Trophoblast cell (in vitro differentiated cells and primary cell): ENCODE results near the gene BICD1.

Experiments
- DNase-seq, 2 donors: peaks; one replicate each; pipeline ENCODE4 v3.0.0-alpha.2; 2016
- H2AFZ ChIP-seq: 2 replicates; pipeline ENCODE4 v1.6.1; 2013; ENCODE audit warnings: low read length, moderate library complexity, mild to moderate bottlenecking; ENCODE audit not compliant: insufficient read depth, poor library complexity
- H2AK5ac ChIP-seq: 2 replicates; pipeline ENCODE4 v1.6.1; 2013; ENCODE audit warnings: mild to moderate bottlenecking, low read length
- H2BK120ac ChIP-seq: 2 replicates; pipeline ENCODE4 v1.6.1; 2013; ENCODE audit warnings: low read length, mild to moderate bottlenecking, moderate library complexity; ENCODE audit not compliant: insufficient read depth, poor library complexity
- H2BK12ac ChIP-seq: 2 replicates; pipeline ENCODE4 v1.6.1; 2013; ENCODE audit warnings: mild to moderate bottlenecking, low read length, moderate library complexity
- H2BK5ac ChIP-seq: 2 replicates; pipeline ENCODE4 v1.6.1; 2013; ENCODE audit warnings: low read length, low read depth, moderate library complexity, mild to moderate bottlenecking; ENCODE audit not compliant: poor library complexity
- H3K14ac ChIP-seq: 2 replicates; pipeline ENCODE4 v1.6.1; 2013; ENCODE audit warnings: mild to moderate bottlenecking, low read length
- H3K18ac ChIP-seq: 2 replicates; pipeline ENCODE4 v1.6.1; 2013; ENCODE audit warnings: mild to moderate bottlenecking, low read length
- H3K23ac ChIP-seq: 2 replicates; pipeline ENCODE4 v1.6.1; 2013; ENCODE audit warnings: low read length
- H3K27ac ChIP-seq: 2 replicates; pipeline ENCODE4 v1.5.1; 2013; ENCODE audit warnings: low read depth, mild to moderate bottlenecking, inconsistent platforms, low read length, moderate library complexity
- H3K27me3 ChIP-seq: 2 replicates; pipeline ENCODE4 v1.6.1; 2013; ENCODE audit warnings: inconsistent platforms, mild to moderate bottlenecking, low read length, moderate library complexity; ENCODE audit not compliant: insufficient read depth
- H3K36me3 ChIP-seq, 2 experiments: 1 replicate in 1 of 2; 2 replicates in 1 of 2; pipeline ENCODE4 v1.6.1; 2013; ENCODE audit warnings: low read length in 2 of 2, mild to moderate bottlenecking in 2 of 2, moderate library complexity in 1 of 2; ENCODE audit not compliant: insufficient read depth in 2 of 2, control insufficient read depth in 1 of 2
- H3K4ac ChIP-seq: 2 replicates; pipeline ENCODE4 v1.6.1; 2013; ENCODE audit warnings: low read depth, mild to moderate bottlenecking, low read length, moderate library complexity
- H3K4me1 ChIP-seq, 2 experiments: 1 replicate in 1 of 2; 2 replicates in 1 of 2; pipeline ENCODE4 v1.6.1; 2013; ENCODE audit warnings: low read length in 2 of 2, mild to moderate bottlenecking in 2 of 2, moderate library complexity in 1 of 2; ENCODE audit not compliant: insufficient read depth in 2 of 2, control insufficient read depth in 1 of 2
- H3K4me2 ChIP-seq: 2 replicates; pipeline ENCODE4 v1.6.1; 2013; ENCODE audit warnings: inconsistent platforms, mild to moderate bottlenecking, low read length, moderate library complexity
- H3K4me3 ChIP-seq: 2 replicates; pipeline ENCODE4 v1.5.1; 2013; ENCODE audit warnings: mild to moderate bottlenecking, low read depth, low read length, inconsistent platforms
- H3K79me1 ChIP-seq: one replicate; pipeline ENCODE4 v1.6.1; 2013; ENCODE audit warnings: low read length
- H3K79me2 ChIP-seq: 2 replicates; pipeline ENCODE4 v1.6.1; 2013; ENCODE audit warnings: low read length, mild to moderate bottlenecking; ENCODE audit not compliant: control insufficient read depth, insufficient read depth, poor library complexity
- H3K9ac ChIP-seq: 2 replicates; pipeline ENCODE4 v1.6.1; 2013; ENCODE audit warnings: mild to moderate bottlenecking, low read length
- H3K9me3 ChIP-seq: 2 replicates; pipeline ENCODE4 v1.6.1; 2013; ENCODE audit warnings: low read depth, mild to moderate bottlenecking, control low read depth, inconsistent platforms, low read length; ENCODE audit not compliant: insufficient read depth
- H4K12ac ChIP-seq: 2 replicates; pipeline ENCODE4 v1.6.1; 2013; ENCODE audit warnings: low read depth, mild to moderate bottlenecking, low read length, moderate library complexity
- H4K8ac ChIP-seq: 2 replicates; pipeline ENCODE4 v1.6.1; 2013; ENCODE audit warnings: low read depth, mild to moderate bottlenecking, low read length, moderate library complexity
- H4K91ac ChIP-seq: one replicate; pipeline ENCODE4 v1.6.1; 2013; ENCODE audit warnings: low read depth, mild to moderate bottlenecking, low read length, moderate library complexity
- WGBS: extraction: QIAGEN DNeasy Blood & Tissue Kit; methylation state at CpG from one replicate; pipeline ENCODE4 v1.1.7; 2013; ENCODE audit warnings: missing lambda C conversion rate; ENCODE audit not compliant: insufficient read length, insufficient coverage; ENCODE audit errors: extremely low coverage; 5-methylcytosine and 5-hydroxymethylcytosine counted together

Gene BICD1

GRCh38 chr12:32110417-32110816, 3.8 kb downstream of the BICD1 start:
- H3K4me1 ChIP-seq: peaks cover 4 to 7% of the 10 kb centered on the region in 2 experiments
- WGBS: no CpG with 5 or more reads among the region's 3 CpGs
- DNase-seq: no peak
- H3K4ac ChIP-seq: no peak overlapping the region
- H3K27me3 ChIP-seq: no peaks in the 10 kb centered on the region
- H3K4me3 ChIP-seq: no peak overlapping the region
- peaks cover 12% of the 10 kb centered on the region for H3K79me1 ChIP-seq
- no peak overlapping the region for H2BK12ac ChIP-seq
- H3K14ac ChIP-seq: no peak overlapping the region
- no peak overlapping the region for H2BK5ac ChIP-seq
- H3K18ac ChIP-seq: no peak overlapping the region
- no peak overlapping the region for H4K12ac ChIP-seq
- no peaks in the 10 kb centered on the region for H3K9me3 ChIP-seq
- no peak overlapping the region for H3K27ac ChIP-seq
- no peak overlapping the region for H3K4me2 ChIP-seq
- no peak overlapping the region for H2BK120ac ChIP-seq
- no peak overlapping the region for H4K91ac ChIP-seq
- no peak overlapping the region for H2AK5ac ChIP-seq
- H2AFZ ChIP-seq: no peak overlapping the region
- no peak overlapping the region for H3K23ac ChIP-seq
- no peak overlapping the region for H4K8ac ChIP-seq
- peaks cover 6% of the 10 kb centered on the region for H3K79me2 ChIP-seq
- no peak overlapping the region for H3K9ac ChIP-seq
- H3K36me3 ChIP-seq: peaks cover 0 to 2% of the 10 kb centered on the region in 2 experiments

GRCh38 chr12:32110942-32111341, 4.3 kb downstream of the BICD1 start:
- peaks cover 12% of the 10 kb centered on the region for H3K79me1 ChIP-seq
- no peaks in the 10 kb centered on the region for H3K9me3 ChIP-seq
- DNase-seq: no peak
- no peaks in the 10 kb centered on the region for H3K27me3 ChIP-seq
- no peak overlapping the region for H4K8ac ChIP-seq
- H2BK120ac ChIP-seq: no peak overlapping the region
- no peak overlapping the region for H3K4ac ChIP-seq
- H3K4me2 ChIP-seq: no peak overlapping the region
- no peak overlapping the region for H3K9ac ChIP-seq
- H3K23ac ChIP-seq: no peak overlapping the region
- WGBS: no CpG with 5 or more reads among the region's 2 CpGs
- H4K12ac ChIP-seq: no peak overlapping the region
- no peak overlapping the region for H3K18ac ChIP-seq
- no peak overlapping the region for H2BK12ac ChIP-seq
- H4K91ac ChIP-seq: no peak overlapping the region
- peaks cover 6% of the 10 kb centered on the region for H3K79me2 ChIP-seq
- peaks cover 6 to 7% of the 10 kb centered on the region in 2 experiments for H3K4me1 ChIP-seq
- no peak overlapping the region for H3K27ac ChIP-seq
- H3K36me3 ChIP-seq: peaks cover 0 to 2% of the 10 kb centered on the region in 2 experiments
- H3K14ac ChIP-seq: no peak overlapping the region
- no peak overlapping the region for H3K4me3 ChIP-seq
- no peak overlapping the region for H2AFZ ChIP-seq
- H2AK5ac ChIP-seq: no peak overlapping the region
- H2BK5ac ChIP-seq: no peak overlapping the region

DNA sequence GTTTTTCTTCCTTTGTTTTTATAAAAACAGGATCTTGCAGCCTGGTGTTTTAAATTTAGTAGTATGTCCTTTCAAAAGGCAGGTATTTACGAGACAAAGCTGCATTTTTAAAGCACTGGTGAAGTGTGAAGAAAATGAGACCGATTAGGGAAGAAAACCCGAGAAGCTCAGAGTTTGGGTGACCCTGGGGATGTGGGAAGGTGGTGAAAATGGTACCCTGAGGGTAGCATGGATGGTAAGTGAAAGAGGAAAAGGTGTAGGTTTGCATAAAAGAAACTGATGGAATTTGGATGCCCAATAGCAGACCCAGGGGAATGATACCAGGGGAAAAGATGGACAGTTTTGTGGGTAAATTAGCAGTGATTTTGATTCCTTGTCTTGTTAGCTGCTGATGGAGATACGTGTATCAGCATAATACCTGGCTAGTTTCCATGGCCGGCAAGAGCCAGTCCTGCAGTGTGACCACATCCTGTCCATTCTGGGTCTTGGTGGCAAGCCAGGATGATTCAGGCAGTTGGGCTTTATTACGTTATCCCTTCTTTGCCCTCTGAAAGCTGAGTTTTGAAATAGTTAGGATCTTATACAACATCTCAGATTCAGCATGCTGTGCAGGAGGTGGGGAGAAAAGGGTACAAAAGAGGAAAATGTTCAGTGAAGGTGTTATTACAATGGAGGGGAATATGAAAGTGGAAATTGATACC, 8.9 kb downstream of the BICD1 start:
- Histone ChIP-seq H3K36me3 (peaks cover 0 to 2% of the 10 kb centered on the region in 2 experiments), H3K4me1 (peaks cover 0 to 2% of the 10 kb centered on the region in 2 experiments), H3K79me1 (no peaks in the 10 kb centered on the region), H2BK120ac (no peak overlapping the region), H2BK5ac (no peak overlapping the region), H3K27ac (no peak overlapping the region), H4K8ac (no peak overlapping the region), H3K27me3 (no peaks in the 10 kb centered on the region), H2BK12ac (no peak overlapping the region), H3K18ac (no peak overlapping the region), H3K23ac (no peak overlapping the region), H3K4me3 (no peak overlapping the region), H4K91ac (no peak overlapping the region), H3K14ac (no peak overlapping the region), H3K79me2 (no peaks in the 10 kb centered on the region), H2AK5ac (no peak overlapping the region), H2AFZ (no peak overlapping the region), H3K9ac (no peak overlapping the region), H4K12ac (no peak overlapping the region), H3K4ac (no peak overlapping the region), H3K4me2 (no peak overlapping the region), H3K9me3 (no peaks in the 10 kb centered on the region)
- DNase-seq: no peak
- WGBS: no CpG with 5 or more reads among the region's 6 CpGs

DNA sequence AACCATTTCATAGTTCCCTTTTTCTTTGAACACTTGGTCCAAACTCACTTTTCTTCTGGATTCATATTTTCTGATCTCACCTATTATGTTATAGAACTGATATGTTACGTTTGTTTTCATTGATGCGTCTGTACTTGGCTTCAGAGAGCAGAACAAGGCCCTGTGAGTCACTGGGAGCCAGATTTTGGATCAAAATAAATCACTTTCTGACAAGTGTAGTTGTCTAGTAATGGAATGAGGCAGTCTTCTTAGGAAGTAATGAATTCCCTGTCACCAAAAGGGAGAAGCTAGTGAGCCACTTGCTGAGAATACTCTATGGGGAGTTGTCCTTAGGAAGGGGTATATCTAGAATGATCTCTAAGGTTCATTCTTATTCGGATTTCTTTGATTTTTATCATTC, 10.2 kb downstream of the BICD1 start:
- H3K9ac ChIP-seq: no peak overlapping the region
- no peak overlapping the region for H3K4me2 ChIP-seq
- no peak overlapping the region for H3K27ac ChIP-seq
- no peak overlapping the region for H2AK5ac ChIP-seq
- H3K27me3 ChIP-seq: no peaks in the 10 kb centered on the region
- DNase-seq: no peak
- no peak overlapping the region for H4K91ac ChIP-seq
- H2BK5ac ChIP-seq: no peak overlapping the region
- H2BK12ac ChIP-seq: no peak overlapping the region
- no peaks in the 10 kb centered on the region for H3K79me1 ChIP-seq
- H3K4ac ChIP-seq: no peak overlapping the region
- no peaks in the 10 kb centered on the region for H3K79me2 ChIP-seq
- no peak overlapping the region for H3K4me3 ChIP-seq
- H3K36me3 ChIP-seq: peaks cover 0 to 2% of the 10 kb centered on the region in 2 experiments
- H3K23ac ChIP-seq: no peak overlapping the region
- no CpG with 5 or more reads among the region's 3 CpGs for WGBS
- no peak overlapping the region for H2AFZ ChIP-seq
- no peaks in the 10 kb centered on the region for H3K9me3 ChIP-seq
- H4K8ac ChIP-seq: no peak overlapping the region
- H3K4me1 ChIP-seq: peaks cover 0 to 2% of the 10 kb centered on the region in 2 experiments
- H3K18ac ChIP-seq: no peak overlapping the region
- no peak overlapping the region for H3K14ac ChIP-seq
- H4K12ac ChIP-seq: no peak overlapping the region
- no peak overlapping the region for H2BK120ac ChIP-seq
